Measurements from ENCODE around the gene DYRK3. TPM values are rescaled to one million over a fixed set of nuclear protein-coding genes. Genes with fewer than 3 reads are reported as not detected.

The DYRK3 gene
- total and polyA plus RNA-seq, 9 of the 15 experiments (the other 6 are each of a cell fraction or from before 2014, with no cell fraction given), result 4.5 to 33.7 (median 25.7) TPM

DNA sequence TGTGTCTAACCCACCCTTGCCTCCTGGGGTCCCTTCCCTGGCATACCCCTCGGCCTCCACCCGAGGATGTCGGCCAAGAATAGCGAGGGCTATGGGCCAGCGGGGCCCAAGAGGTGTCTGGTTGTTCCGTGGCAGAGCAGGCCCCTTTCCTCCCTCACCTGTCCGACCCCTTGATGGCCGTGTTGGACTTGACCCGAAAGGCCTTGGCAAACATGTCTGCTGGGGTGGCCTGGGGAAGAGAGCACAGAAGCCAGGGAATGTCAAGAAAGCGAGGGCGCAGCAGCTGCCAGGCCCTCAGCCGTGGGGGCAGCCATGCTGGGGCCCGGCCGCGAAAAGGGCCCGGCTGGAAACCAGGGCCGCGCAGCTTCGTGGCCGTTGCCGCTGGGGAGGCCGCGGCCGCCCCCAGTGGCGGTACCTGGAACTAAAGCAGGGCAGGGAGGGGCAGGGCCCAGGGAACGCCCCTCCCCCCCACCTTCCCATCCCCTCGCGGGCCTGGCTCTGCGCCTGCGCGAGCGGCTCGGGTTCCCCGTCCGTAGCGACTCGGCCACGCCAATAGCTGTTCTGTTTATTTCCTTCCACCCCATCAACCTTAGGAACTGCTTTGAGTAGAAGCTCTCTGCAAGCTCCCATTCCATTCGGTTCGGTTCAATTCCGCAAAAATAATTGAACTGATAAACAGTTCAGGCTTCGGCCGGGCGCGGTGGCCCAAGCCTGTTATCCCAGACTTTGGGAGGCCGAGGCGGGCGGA is 23.0 kb upstream of the DYRK3 start, which contains the start of gene EIF2D (continued):
- TF ChIP-seq, protein P1, sequence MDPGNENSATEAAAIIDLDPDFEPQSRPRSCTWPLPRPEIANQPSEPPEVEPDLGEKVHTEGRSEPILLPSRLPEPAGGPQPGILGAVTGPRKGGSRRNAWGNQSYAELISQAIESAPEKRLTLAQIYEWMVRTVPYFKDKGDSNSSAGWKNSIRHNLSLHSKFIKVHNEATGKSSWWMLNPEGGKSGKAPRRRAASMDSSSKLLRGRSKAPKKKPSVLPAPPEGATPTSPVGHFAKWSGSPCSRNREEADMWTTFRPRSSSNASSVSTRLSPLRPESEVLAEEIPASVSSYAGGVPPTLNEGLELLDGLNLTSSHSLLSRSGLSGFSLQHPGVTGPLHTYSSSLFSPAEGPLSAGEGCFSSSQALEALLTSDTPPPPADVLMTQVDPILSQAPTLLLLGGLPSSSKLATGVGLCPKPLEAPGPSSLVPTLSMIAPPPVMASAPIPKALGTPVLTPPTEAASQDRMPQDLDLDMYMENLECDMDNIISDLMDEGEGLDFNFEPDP (CRISPR knock-in tag; IDR thresholded peaks at IDR 0.05), result no peak
- peak; percentile 88; the same call in 1 of the 2 replicates for TF ChIP-seq MBD2 (IDR thresholded peaks at IDR 0.05; ENCODE audit: borderline replicate concordance, low read depth)
- TF ChIP-seq, protein P2, sequence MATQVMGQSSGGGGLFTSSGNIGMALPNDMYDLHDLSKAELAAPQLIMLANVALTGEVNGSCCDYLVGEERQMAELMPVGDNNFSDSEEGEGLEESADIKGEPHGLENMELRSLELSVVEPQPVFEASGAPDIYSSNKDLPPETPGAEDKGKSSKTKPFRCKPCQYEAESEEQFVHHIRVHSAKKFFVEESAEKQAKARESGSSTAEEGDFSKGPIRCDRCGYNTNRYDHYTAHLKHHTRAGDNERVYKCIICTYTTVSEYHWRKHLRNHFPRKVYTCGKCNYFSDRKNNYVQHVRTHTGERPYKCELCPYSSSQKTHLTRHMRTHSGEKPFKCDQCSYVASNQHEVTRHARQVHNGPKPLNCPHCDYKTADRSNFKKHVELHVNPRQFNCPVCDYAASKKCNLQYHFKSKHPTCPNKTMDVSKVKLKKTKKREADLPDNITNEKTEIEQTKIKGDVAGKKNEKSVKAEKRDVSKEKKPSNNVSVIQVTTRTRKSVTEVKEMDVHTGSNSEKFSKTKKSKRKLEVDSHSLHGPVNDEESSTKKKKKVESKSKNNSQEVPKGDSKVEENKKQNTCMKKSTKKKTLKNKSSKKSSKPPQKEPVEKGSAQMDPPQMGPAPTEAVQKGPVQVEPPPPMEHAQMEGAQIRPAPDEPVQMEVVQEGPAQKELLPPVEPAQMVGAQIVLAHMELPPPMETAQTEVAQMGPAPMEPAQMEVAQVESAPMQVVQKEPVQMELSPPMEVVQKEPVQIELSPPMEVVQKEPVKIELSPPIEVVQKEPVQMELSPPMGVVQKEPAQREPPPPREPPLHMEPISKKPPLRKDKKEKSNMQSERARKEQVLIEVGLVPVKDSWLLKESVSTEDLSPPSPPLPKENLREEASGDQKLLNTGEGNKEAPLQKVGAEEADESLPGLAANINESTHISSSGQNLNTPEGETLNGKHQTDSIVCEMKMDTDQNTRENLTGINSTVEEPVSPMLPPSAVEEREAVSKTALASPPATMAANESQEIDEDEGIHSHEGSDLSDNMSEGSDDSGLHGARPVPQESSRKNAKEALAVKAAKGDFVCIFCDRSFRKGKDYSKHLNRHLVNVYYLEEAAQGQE (IDR thresholded peaks at IDR 0.05; ENCODE audit: borderline replicate concordance), result peak; percentile 50; the same call in 1 of the 2 replicates
- TF ChIP-seq, protein P2 (CRISPR knock-in tag; IDR thresholded peaks at IDR 0.05; ENCODE audit: low read depth), result peak; percentile 83; the same call in 1 of the 2 replicates
- no peak for TF ChIP-seq ZNF717 (CRISPR knock-in tag; IDR thresholded peaks at IDR 0.05)
- peak; percentile 84; the same call in 1 of the 2 replicates for TF ChIP-seq ZNF589 (CRISPR knock-in tag; IDR thresholded peaks at IDR 0.05; ENCODE audit: low read depth)
- peak; percentile 99 for TF ChIP-seq DIDO1 (tag; IDR thresholded peaks at IDR 0.05; ENCODE audit: low read depth)
- peak; percentile 84 for TF ChIP-seq MEF2D (tag; conservative IDR thresholded peaks at IDR 0.05; ENCODE audit: low read depth)
- TF ChIP-seq, protein P3, sequence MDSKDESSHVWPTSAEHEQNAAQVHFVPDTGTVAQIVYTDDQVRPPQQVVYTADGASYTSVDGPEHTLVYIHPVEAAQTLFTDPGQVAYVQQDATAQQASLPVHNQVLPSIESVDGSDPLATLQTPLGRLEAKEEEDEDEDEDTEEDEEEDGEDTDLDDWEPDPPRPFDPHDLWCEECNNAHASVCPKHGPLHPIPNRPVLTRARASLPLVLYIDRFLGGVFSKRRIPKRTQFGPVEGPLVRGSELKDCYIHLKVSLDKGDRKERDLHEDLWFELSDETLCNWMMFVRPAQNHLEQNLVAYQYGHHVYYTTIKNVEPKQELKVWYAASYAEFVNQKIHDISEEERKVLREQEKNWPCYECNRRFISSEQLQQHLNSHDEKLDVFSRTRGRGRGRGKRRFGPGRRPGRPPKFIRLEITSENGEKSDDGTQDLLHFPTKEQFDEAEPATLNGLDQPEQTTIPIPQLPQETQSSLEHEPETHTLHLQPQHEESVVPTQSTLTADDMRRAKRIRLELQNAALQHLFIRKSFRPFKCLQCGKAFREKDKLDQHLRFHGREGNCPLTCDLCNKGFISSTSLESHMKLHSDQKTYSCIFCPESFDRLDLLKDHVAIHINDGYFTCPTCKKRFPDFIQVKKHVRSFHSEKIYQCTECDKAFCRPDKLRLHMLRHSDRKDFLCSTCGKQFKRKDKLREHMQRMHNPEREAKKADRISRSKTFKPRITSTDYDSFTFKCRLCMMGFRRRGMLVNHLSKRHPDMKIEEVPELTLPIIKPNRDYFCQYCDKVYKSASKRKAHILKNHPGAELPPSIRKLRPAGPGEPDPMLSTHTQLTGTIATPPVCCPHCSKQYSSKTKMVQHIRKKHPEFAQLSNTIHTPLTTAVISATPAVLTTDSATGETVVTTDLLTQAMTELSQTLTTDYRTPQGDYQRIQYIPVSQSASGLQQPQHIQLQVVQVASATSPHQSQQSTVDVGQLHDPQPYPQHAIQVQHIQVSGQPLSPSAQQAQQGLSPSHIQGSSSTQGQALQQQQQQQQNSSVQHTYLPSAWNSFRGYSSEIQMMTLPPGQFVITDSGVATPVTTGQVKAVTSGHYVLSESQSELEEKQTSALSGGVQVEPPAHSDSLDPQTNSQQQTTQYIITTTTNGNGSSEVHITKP (IDR thresholded peaks at IDR 0.05; ENCODE audit: partially characterized antibody), result peak; percentile 69
- TF ChIP-seq JUND (IDR thresholded peaks at IDR 0.05; ENCODE audit: borderline replicate concordance, low read depth, low read length), result peak; percentile 82
- peak; percentile 61; the same call in 1 of the 3 replicates for TF ChIP-seq JUND (tag; IDR thresholded peaks at IDR 0.05; ENCODE audit: borderline replicate concordance, low read depth, low read length)
- TF ChIP-seq, protein P4, sequence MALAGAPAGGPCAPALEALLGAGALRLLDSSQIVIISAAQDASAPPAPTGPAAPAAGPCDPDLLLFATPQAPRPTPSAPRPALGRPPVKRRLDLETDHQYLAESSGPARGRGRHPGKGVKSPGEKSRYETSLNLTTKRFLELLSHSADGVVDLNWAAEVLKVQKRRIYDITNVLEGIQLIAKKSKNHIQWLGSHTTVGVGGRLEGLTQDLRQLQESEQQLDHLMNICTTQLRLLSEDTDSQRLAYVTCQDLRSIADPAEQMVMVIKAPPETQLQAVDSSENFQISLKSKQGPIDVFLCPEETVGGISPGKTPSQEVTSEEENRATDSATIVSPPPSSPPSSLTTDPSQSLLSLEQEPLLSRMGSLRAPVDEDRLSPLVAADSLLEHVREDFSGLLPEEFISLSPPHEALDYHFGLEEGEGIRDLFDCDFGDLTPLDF (CRISPR knock-in tag; IDR thresholded peaks at IDR 0.05), result peak; percentile 89
